ENCODE measurements around the gene MAGI2.

DNA sequence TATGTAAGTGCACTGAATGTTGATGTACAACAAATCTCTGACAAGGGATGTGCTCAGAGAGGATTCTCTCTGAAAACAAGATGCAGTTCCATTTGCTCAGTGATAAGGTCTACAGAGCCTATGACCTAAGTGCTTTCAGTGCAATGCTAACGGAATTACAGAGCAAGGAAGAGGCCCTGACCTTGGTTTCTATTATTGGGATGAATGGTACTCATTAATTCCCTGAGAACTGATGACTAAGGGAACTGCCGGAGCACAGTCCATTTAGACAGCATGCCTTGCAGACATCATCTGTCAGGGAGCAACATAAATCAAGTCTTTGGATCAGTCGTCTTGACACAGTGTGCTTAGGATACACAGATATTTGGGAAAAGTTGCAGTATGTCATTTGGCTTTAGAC is 1314.1 kb downstream of the MAGI2 start:
- TF ChIP-seq POLR2A (IDR thresholded peaks at IDR 0.05): no peak
- no peak for TF ChIP-seq CTCF (IDR thresholded peaks at IDR 0.05)
